Measurements from ENCODE around the gene MLH1.
"Not testable (repeated sequence)": the region's sequence is repeated elsewhere in the genome, so short reads cannot be mapped to it uniquely, and the experiment has no call there.

MLH1 gene

GRCh38 chr3:36993326-36994283, at the start of gene MLH1:
Gene MLH1 (plus strand): TSS chr3:36993518. CDS start chr3:36993548, 30 bp downstream.
- peak within 1 kb of the TSS; percentile 92 for H3K27ac ChIP-seq (ENCODE audit: low read depth, low read length)
- H3K4me3 ChIP-seq (ENCODE audit: low read depth, low read length) = peak within 1 kb of the TSS; percentile 73
- peak within 1 kb of the TSS; percentile 92 for H3K9ac ChIP-seq (ENCODE audit: low read length)
- no peaks in the 10 kb centered on the region for H3K9me3 ChIP-seq (ENCODE audit: control insufficient read depth, insufficient read depth, low read depth, low read length)
- no peaks in the 10 kb centered on the region for H3K27me3 ChIP-seq (ENCODE audit: control insufficient read depth, insufficient read depth, low read length)
- peaks cover 34% of the 10 kb centered on the region for H3K36me3 ChIP-seq (ENCODE audit: control insufficient read depth, insufficient read depth, low read length)
- peaks cover 25% of the 10 kb centered on the region; the same call in 1 of the 2 replicates for H3K4me1 ChIP-seq (ENCODE audit: control insufficient read depth, insufficient read depth, low read length)

- peaks cover 8% of the 10 kb centered on the region; the same call in 1 of the 2 replicates for H3K9me3 ChIP-seq (ENCODE audit: control insufficient read depth, insufficient read depth, low read depth, low read length)
- no peaks in the 10 kb centered on the region for H3K36me3 ChIP-seq (ENCODE audit: control insufficient read depth, insufficient read depth, low read length)
- H3K9ac ChIP-seq (ENCODE audit: low read length) = peak overlapping the region; percentile 13
- peak overlapping the region; percentile 67 for H3K4me3 ChIP-seq (ENCODE audit: low read depth, low read length)
- H3K4me1 ChIP-seq (ENCODE audit: control insufficient read depth, insufficient read depth, low read length) = peaks cover 5% of the 10 kb centered on the region; the same call in 1 of the 2 replicates
- H3K27ac ChIP-seq (ENCODE audit: low read depth, low read length) = no peak overlapping the region
- peaks cover 37% of the 10 kb centered on the region for H3K27me3 ChIP-seq (ENCODE audit: control insufficient read depth, insufficient read depth, low read length)
Measured at GRCh38 chr3:36943601-36944000, 49.7 kb upstream of the MLH1 start.

GRCh38 chr3:36944012-36944640, 49.2 kb upstream of the MLH1 start:
- peak overlapping the region; percentile 13 for H3K9ac ChIP-seq (ENCODE audit: low read length)
- no peak overlapping the region for H3K27ac ChIP-seq (ENCODE audit: low read depth, low read length)
- no peaks in the 10 kb centered on the region for H3K36me3 ChIP-seq (ENCODE audit: control insufficient read depth, insufficient read depth, low read length)
- peaks cover 5% of the 10 kb centered on the region; the same call in 1 of the 2 replicates for H3K4me1 ChIP-seq (ENCODE audit: control insufficient read depth, insufficient read depth, low read length)
- peaks cover 8% of the 10 kb centered on the region; the same call in 1 of the 2 replicates for H3K9me3 ChIP-seq (ENCODE audit: control insufficient read depth, insufficient read depth, low read depth, low read length)
- peaks cover 37% of the 10 kb centered on the region for H3K27me3 ChIP-seq (ENCODE audit: control insufficient read depth, insufficient read depth, low read length)
- peak overlapping the region; percentile 67 for H3K4me3 ChIP-seq (ENCODE audit: low read depth, low read length)

- Histone ChIP-seq H3K27me3 (ENCODE audit: control insufficient read depth, insufficient read depth, low read length) (peaks cover 37% of the 10 kb centered on the region), H3K4me3 (ENCODE audit: low read depth, low read length) (peak within 1 kb of the TSS; percentile 67), H3K27ac (ENCODE audit: low read depth, low read length) (no peak within 1 kb of the TSS), H3K4me1 (ENCODE audit: control insufficient read depth, insufficient read depth, low read length) (peaks cover 5% of the 10 kb centered on the region; the same call in 1 of the 2 replicates), H3K36me3 (ENCODE audit: control insufficient read depth, insufficient read depth, low read length) (no peaks in the 10 kb centered on the region), H3K9me3 (ENCODE audit: control insufficient read depth, insufficient read depth, low read depth, low read length) (peaks cover 13% of the 10 kb centered on the region; the same call in 1 of the 2 replicates), H3K9ac (ENCODE audit: low read length) (peak within 1 kb of the TSS; percentile 13)
Measured at GRCh38 chr3:36944641-36945270, 48.6 kb upstream of the MLH1 start, which contains the start of gene TRANK1. Gene TRANK1 (minus strand): TSS chr3:36945054. CDS start chr3:36944809, 245 bp downstream.

GRCh38 chr3:36945333-36945980, 47.9 kb upstream of the MLH1 start:
- no peak overlapping the region for H3K9ac ChIP-seq (ENCODE audit: low read length)
- no peak overlapping the region for H3K27ac ChIP-seq (ENCODE audit: low read depth, low read length)
- H3K4me1 ChIP-seq (ENCODE audit: control insufficient read depth, insufficient read depth, low read length) = peaks cover 5% of the 10 kb centered on the region; the same call in 1 of the 2 replicates
- H3K9me3 ChIP-seq (ENCODE audit: control insufficient read depth, insufficient read depth, low read depth, low read length) = peaks cover 13% of the 10 kb centered on the region; the same call in 1 of the 2 replicates
- peak overlapping the region; percentile 67 for H3K4me3 ChIP-seq (ENCODE audit: low read depth, low read length)
- H3K27me3 ChIP-seq (ENCODE audit: control insufficient read depth, insufficient read depth, low read length) = peaks cover 37% of the 10 kb centered on the region
- no peaks in the 10 kb centered on the region for H3K36me3 ChIP-seq (ENCODE audit: control insufficient read depth, insufficient read depth, low read length)

- H3K27ac ChIP-seq (ENCODE audit: low read depth, low read length); H3K4me1 ChIP-seq (ENCODE audit: control insufficient read depth, insufficient read depth, low read length); H3K36me3 ChIP-seq (ENCODE audit: control insufficient read depth, insufficient read depth, low read length); H3K4me3 ChIP-seq (ENCODE audit: low read depth, low read length); H3K9ac ChIP-seq (ENCODE audit: low read length): not testable (repeated sequence)
- Histone ChIP-seq H3K9me3 (ENCODE audit: control insufficient read depth, insufficient read depth, low read depth, low read length) (peaks cover 13% of the 10 kb centered on the region; the same call in 1 of the 2 replicates), H3K27me3 (ENCODE audit: control insufficient read depth, insufficient read depth, low read length) (peaks cover 33% of the 10 kb centered on the region)
Measured at GRCh38 chr3:36947814-36948213, 45.5 kb upstream of the MLH1 start.

GRCh38 chr3:36954452-36955134, 38.7 kb upstream of the MLH1 start:
- Histone ChIP-seq H3K4me1 (ENCODE audit: control insufficient read depth, insufficient read depth, low read length) (no peaks in the 10 kb centered on the region), H3K9ac (ENCODE audit: low read length) (no peak overlapping the region), H3K9me3 (ENCODE audit: control insufficient read depth, insufficient read depth, low read depth, low read length) (0 out of 2 replicates have a peak, but pooled peaks cover under 1% of the 10 kb centered on the region), H3K27me3 (ENCODE audit: control insufficient read depth, insufficient read depth, low read length) (no peaks in the 10 kb centered on the region), H3K36me3 (ENCODE audit: control insufficient read depth, insufficient read depth, low read length) (no peaks in the 10 kb centered on the region), H3K27ac (ENCODE audit: low read depth, low read length) (no peak overlapping the region), H3K4me3 (ENCODE audit: low read depth, low read length) (no peak overlapping the region)

- H3K9me3 ChIP-seq (ENCODE audit: control insufficient read depth, insufficient read depth, low read depth, low read length) = no peaks in the 10 kb centered on the region
- H3K9ac ChIP-seq (ENCODE audit: low read length) = no peak overlapping the region
- H3K27me3 ChIP-seq (ENCODE audit: control insufficient read depth, insufficient read depth, low read length) = no peaks in the 10 kb centered on the region
- no peaks in the 10 kb centered on the region for H3K36me3 ChIP-seq (ENCODE audit: control insufficient read depth, insufficient read depth, low read length)
- no peak overlapping the region for H3K4me3 ChIP-seq (ENCODE audit: low read depth, low read length)
- no peak overlapping the region for H3K27ac ChIP-seq (ENCODE audit: low read depth, low read length)
- H3K4me1 ChIP-seq (ENCODE audit: control insufficient read depth, insufficient read depth, low read length) = no peaks in the 10 kb centered on the region
Measured at GRCh38 chr3:36956155-36956554, 37.2 kb upstream of the MLH1 start.

- Histone ChIP-seq H3K9me3 (ENCODE audit: control insufficient read depth, insufficient read depth, low read depth, low read length) (no peaks in the 10 kb centered on the region), H3K36me3 (ENCODE audit: control insufficient read depth, insufficient read depth, low read length) (no peaks in the 10 kb centered on the region), H3K4me3 (ENCODE audit: low read depth, low read length) (no peak overlapping the region), H3K9ac (ENCODE audit: low read length) (no peak overlapping the region), H3K27ac (ENCODE audit: low read depth, low read length) (no peak overlapping the region), H3K4me1 (ENCODE audit: control insufficient read depth, insufficient read depth, low read length) (no peaks in the 10 kb centered on the region), H3K27me3 (ENCODE audit: control insufficient read depth, insufficient read depth, low read length) (no peaks in the 10 kb centered on the region)
Measured at GRCh38 chr3:36957063-36957462, 36.3 kb upstream of the MLH1 start.
